ENCODE measurements around the gene TTC39C.
A peak's percentile ranks its signal among the peaks of the same experiment; 100 is the strongest.

Gene TTC39C

GRCh38 chr18:24014062-24014985 is at the start of gene TTC39C:
Gene TTC39C (plus strand): TSS chr18:24014754. CDS start chr18:24014872, 118 bp downstream.
- DNase-seq (ENCODE audit: low read depth in 2 of 2) = peak; percentile 74 to 89

DNA sequence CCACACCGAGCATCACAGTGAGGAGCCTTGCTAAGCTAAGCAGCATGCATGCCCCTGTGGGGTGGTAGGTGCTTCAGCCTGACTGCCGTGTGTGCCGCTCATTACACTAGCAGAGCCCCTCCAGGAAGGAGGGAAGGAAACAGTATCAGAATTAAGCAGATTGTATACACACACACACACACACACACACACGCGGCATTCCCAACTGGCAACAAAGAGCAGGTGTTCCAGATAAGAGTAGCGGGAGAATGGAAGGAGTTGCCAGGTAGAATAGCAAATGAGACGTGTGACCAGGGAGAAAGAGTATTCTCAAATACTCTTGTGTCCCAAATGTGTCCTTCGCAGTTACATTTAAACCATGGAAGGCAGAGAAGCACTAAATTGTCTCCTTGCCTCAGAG is 47.6 kb upstream of the TTC39C start:
- DNase-seq (ENCODE audit: low read depth in 2 of 2) = no peak

- peak; percentile 10 to 13 for DNase-seq (ENCODE audit: low read depth in 2 of 2)
Measured at GRCh38 chr18:23967321-23968089, 47.0 kb upstream of the TTC39C start.

DNA sequence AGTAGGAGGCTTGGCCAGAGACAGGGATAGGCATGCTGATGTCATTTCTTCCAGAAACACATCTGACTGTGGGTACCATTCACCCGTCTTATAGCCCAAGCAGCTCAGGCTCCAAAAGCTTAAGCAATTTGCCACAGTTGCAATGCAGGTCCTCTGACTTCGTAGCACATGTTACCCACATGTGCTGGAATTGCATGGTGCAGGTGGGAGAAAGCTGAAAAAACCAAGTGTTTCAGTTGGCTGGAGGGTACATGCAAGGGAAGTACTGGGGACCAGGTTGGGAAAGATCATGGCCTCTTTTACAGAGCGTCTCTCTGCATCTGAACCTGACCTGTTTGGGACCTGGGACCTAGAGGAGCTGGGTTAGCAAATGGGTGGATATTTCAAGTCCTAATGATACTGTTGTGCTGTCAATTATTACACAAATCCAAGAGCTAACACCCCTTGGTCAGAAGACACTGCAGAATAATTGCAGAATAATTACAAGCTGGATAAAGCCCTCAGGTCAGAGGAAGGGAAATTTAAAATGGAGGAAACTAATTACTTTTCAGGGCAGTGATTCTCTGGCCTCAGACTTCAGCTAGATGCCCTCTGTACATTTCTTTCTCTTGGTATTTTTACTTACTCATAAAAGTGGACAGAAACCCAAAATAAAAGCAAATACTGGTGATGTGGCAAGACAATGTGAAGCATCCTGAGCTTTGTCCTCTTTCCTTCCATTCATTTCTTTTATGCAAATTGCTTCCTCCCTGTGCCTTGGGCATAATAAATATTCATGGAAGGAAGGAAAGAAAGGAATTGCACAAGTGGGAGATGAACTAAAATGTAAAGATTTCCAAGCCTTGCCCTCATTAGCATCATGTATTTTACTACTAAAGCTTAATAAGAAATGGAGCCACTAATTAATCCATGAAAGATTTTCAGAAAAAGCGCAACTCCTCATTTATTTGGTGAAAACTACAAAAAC is 45.6 kb upstream of the TTC39C start:
- DNase-seq (ENCODE audit: low read depth in 2 of 2) = no peak

GRCh38 chr18:23969664-23970063 is 44.9 kb upstream of the TTC39C start:
- no peak for DNase-seq (ENCODE audit: low read depth in 2 of 2)

DNA sequence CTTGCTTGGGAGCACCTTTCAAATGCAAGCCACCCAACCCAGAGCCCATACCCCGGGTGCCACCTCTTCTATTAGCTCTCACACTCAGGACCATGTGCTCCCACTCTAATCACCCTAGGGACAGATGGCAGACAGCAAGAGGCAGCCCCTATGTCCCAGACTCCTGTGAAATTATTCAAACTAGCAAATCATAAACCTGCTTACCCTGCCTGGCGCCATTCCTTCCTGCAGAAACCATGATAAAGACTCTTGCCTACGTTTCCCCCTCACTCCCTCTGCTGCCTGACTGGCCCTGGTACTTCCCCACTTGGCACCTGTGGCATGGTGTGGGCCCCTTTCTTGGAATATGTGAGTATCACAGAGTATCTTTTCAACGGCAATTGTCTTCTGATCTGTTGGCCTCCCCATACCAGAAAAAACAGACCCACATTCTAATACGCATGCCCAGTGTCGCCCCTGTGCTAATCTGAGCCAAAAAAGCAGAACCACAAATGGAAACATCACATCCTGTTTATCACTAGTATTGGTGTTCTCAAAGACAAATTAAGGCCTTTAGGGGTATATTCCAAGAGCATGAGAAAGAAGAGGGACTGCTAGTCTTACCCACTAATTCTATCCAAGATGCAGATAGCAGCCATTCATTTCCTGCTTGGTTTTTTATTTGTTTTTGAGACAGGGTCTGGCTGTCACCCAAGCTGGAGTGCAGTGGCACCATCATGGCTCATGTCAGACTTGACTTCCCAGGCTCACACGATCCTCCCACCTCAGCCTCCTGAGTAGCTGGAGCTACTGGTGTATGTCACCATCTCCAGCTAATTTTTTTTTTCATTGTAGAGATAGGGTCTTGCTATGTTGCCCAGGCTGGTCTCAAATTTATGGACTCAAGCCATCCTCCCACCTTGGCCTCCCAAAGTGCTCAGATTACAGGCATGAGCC is 44.1 kb upstream of the TTC39C start:
- DNase-seq (ENCODE audit: low read depth in 2 of 2) = peak; percentile 54 to 56

DNA sequence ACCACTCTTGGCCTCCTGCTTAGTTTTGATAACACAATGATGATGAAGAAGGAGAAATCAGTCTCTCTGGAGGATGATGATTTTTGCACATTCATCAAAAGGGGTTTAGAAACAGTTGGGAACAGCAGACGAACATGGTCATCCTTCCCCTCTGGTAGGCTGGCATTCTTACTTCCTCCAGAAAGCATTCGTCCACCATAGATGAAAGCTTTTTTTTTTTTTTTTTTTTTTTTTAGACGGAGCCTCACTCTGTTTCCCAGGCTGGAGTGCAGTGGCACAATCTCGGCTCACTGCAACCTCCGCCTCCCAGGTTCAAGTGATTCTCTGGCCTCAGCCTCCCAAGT is 43.5 kb upstream of the TTC39C start:
- no peak for DNase-seq (ENCODE audit: low read depth in 2 of 2)

GRCh38 chr18:23971666-23972230 is 42.8 kb upstream of the TTC39C start:
- DNase-seq (ENCODE audit: low read depth in 2 of 2) = no peak

DNA sequence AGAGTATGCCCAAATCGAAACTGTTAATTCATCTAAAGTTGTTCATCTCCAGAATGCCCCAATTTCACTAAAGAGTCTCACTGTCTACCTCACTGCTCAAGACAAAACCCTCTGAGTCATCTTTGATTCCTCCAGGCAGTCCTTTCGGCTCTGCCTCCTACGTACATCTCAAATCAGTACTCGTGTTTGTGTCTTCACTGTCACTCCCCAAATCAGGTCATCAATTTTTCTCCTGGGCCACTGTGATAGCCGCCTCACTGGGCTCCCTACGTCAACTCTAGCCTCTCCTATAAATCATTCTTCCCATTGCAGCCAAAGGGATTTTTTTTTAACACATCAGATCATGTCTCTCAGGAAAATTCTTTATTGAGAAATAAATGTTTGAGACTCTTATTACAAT is 42.1 kb upstream of the TTC39C start:
- no peak for DNase-seq (ENCODE audit: low read depth in 2 of 2)

DNA sequence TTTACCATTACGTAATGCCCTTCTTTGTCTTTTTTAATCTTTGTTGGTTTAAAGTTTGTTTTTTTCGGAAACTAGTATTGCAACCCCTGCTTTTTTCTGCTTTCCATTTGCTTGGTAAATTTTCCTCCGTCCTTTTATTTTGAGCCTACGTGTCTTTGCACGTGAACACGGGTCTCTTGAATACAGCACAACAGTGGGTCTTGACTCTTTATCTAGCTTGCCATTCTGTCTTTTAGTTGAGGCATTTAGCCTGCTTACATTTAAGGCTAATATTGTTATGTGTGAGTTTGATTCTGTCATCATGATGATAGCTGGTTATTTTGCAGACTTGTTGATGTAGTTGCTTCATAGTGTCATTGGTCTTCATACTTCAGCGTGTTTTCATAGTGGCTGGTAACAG is 37.5 kb upstream of the TTC39C start:
- DNase-seq (ENCODE audit: low read depth in 2 of 2) = no peak

DNA sequence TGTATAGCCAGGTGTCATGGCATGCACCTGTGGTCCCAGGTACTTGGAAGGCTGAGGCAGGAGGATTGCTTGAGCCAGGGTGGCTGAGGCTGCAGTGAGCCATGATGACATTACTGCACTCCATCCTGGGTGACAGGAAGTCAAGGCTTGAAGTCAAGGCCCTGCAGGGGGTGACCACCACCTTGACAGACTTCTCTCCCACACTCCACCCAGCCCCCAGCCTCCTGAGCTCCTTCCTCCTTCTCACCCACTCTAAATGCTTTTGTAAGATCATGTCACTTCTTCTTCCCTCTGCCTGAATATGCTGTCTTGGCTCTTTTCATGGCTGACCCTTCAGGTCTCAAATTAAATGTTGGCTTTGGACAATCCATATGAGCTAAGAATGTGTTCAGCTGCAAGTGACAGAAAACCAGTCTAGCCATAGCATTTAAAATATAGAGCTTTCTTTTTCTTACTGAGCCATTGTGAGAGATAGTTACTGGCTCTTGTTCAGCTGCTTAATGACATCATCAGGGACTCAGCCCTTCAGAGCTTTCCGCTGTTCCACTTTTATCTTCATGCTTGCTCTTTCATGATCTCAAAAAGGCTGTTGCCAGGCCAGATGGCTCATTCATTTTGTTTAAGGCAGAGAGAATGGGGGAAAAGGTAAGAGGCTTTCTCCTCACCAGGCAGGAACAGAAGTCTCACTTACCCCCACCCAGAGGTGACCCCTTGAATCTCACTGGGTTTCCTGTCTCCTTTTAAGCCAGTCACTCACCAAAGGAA is 36.7 kb upstream of the TTC39C start:
- DNase-seq (ENCODE audit: low read depth in 2 of 2) = no peak

GRCh38 chr18:23981369-23981980 is 33.1 kb upstream of the TTC39C start:
- no peak for DNase-seq (ENCODE audit: low read depth in 2 of 2)

DNA sequence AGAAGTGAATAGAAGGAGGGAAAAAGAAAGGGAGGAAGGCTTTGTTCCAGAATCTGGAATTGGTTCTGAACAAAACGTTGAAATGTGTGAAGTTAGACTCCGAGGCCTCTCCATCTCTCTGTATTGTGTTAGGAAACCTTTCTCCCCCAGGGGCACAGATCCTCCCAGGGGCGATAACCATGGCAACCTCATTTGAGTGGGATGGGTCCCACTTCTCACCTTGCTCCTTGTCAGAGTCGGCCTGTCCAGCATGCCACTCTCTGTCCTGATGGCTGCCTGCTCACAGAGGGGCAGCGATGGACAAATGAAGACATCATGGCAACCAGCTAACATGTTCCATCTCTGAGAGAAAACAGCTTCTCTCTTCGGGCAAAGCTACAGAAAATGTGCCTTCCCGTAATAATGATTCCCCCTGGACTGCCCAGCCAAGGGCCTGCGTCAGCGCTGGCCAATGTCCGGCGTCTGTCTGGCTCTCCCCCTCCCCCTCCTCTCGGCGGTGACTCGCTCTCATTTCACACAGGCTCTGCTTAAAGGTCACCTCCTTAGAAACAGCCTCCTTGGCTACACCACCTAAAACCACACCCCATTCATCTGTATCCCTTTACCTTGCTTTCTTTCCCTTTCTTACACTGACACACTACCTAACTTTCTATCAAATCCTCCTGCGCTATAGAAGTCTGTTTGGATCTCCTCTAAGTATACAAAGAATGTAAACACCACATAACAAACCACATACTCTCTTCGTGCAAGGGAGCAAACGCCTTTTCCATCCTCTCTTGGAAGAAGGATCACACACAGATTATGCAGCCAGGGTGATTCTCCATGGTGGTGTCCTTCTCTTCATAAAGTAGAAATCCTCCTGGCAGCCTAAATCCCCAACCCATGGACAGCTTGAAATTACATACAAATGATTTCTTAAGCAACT is 32.1 kb upstream of the TTC39C start:
- DNase-seq (ENCODE audit: low read depth in 2 of 2) = no peak

GRCh38 chr18:23983112-23983511 is 31.4 kb upstream of the TTC39C start:
- DNase-seq (ENCODE audit: low read depth in 2 of 2) = no peak

DNA sequence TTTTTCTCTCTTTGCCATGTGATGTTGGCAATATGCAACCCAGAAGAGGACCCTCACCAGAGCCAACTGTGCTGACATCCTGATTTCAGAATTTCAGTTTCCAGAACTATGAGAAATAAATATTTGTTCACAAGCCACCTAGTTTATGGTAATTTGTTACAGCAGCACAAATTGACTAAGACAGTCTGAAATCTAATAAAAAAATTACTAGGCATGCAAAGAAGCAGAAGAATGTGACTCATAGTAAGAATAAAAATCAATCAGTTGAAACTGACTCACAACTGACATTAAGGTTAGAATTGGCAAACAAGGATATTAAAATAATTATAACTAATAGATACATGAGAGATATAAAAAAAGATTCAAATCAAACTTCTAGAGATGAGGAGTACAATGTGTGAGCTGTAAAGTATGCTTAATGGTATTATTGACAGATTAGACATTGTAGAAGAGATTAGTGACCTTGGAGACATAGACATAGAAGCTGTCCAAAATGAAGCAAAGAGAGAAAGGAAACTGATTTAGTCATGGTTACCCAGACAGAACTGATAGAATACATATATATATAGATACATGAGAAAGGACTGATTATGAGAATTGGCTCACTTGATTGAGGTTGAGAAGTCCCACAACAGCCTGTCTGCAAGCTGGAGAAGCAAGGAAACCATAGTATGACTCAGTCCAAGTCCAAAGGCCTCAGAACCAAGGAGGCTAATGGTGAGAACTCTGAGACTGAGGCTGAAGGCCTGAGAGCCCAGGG is 27.8 kb upstream of the TTC39C start:
- no peak for DNase-seq (ENCODE audit: low read depth in 2 of 2)

DNA sequence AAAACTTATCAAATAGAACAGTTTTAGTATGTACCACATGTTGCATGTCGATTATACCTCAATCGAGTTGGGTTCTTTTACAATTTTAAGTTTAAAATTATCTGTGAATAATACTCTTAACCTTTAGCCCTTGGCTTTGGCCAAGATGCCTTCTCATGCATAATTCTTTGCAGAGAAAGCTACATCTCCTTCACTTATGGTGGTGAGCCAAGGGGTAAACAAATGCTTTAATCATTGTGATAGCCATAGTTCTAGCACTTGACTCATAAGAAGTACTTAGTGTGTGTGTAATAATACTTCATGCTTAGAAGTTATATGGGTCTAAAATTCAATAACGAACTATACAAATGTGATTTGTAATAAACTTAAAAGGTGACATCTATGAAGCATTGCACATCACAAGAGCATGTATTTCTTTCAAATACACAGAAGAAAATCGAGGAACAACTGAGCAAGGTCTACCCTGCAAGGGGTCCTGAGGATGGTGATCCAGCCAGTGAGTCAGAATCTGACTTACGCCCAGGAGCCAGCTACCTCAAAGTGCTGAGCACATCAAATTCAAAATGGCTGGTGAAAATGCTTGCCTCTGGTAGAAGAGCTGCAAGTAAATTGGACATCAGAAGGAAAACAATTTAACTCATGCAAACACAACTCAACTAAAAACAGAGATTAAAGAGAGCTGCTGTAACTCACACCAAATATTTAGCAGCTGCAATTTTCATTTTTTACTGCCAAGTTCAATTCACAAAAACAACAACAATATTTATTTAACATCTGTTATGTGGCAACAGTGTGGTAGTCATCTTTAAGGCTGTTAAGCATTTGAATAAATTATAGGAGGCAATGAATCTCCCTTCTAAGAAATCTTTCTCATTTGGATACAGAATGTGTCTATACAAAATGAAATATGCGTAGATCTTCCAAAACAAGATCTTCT is 23.8 kb upstream of the TTC39C start:
- no peak for DNase-seq (ENCODE audit: low read depth in 2 of 2)
